ENCODE data around the gene ZFP82. TPM values are rescaled to one million over a fixed set of nuclear protein-coding genes. Genes with fewer than 3 reads are reported as not detected.

ZFP82 gene
- polyA plus RNA-seq (ENCODE audit: insufficient read length in 3 of 3), result 10 to 100 TPM; 14.4 to 14.8 (median 14.7) TPM

- DNase-seq (ENCODE audit: low read depth in 3 of 3, low spot score in 2 of 3), result peak; percentile 65 to 74 (median 73)
These were observed at the start of gene ZFP82 for GRCh38 chr19:36418287-36419001. Gene ZFP82 (minus strand): TSS chr19:36418644. CDS start chr19:36409789, 8,855 bp downstream.

- no peak for DNase-seq (ENCODE audit: low read depth in 3 of 3, low spot score in 2 of 3)
These were observed 41.6 kb upstream of the ZFP82 start for GRCh38 chr19:36460046-36460445.

GRCh38 chr19:36456831-36457230 is 38.4 kb upstream of the ZFP82 start:
- DNase-seq (ENCODE audit: low read depth in 3 of 3, low spot score in 2 of 3), result no peak

GRCh38 chr19:36449059-36449670 is 30.7 kb upstream of the ZFP82 start:
- DNase-seq (ENCODE audit: low read depth in 3 of 3, low spot score in 2 of 3), result no peak

GRCh38 chr19:36441339-36441738 is 22.9 kb upstream of the ZFP82 start:
- DNase-seq (ENCODE audit: low read depth in 3 of 3, low spot score in 2 of 3), result no peak

- DNase-seq (ENCODE audit: low read depth in 3 of 3, low spot score in 2 of 3), result no peak
These were observed 18.1 kb upstream of the ZFP82 start for GRCh38 chr19:36436531-36436930.

GRCh38 chr19:36423925-36424324 is 5.5 kb upstream of the ZFP82 start:
- DNase-seq (ENCODE audit: low read depth in 3 of 3, low spot score in 2 of 3), result no peak

- DNase-seq (ENCODE audit: low read depth in 3 of 3, low spot score in 2 of 3), result no peak
These were observed 3.5 kb upstream of the ZFP82 start for GRCh38 chr19:36421749-36422481.

- peak in 1 of 3 donors; percentile 45 for DNase-seq (ENCODE audit: low read depth in 3 of 3, low spot score in 2 of 3)
These were observed 2.7 kb upstream of the ZFP82 start for GRCh38 chr19:36420961-36421748.

GRCh38 chr19:36417752-36418286 is 625 bp downstream of the ZFP82 start:
- no peak for DNase-seq (ENCODE audit: low read depth in 3 of 3, low spot score in 2 of 3)

- DNase-seq (ENCODE audit: low read depth in 3 of 3, low spot score in 2 of 3), result no peak
These were observed 8.6 kb downstream of the ZFP82 start for GRCh38 chr19:36409841-36410240.

- DNase-seq (ENCODE audit: low read depth in 3 of 3, low spot score in 2 of 3), result no peak
These were observed 10.3 kb downstream of the ZFP82 start for GRCh38 chr19:36408101-36408500.

- no peak for DNase-seq (ENCODE audit: low read depth in 3 of 3, low spot score in 2 of 3)
These were observed 13.9 kb downstream of the ZFP82 start for GRCh38 chr19:36404498-36404897.

- no peak for DNase-seq (ENCODE audit: low read depth in 3 of 3, low spot score in 2 of 3)
These were observed 17.0 kb downstream of the ZFP82 start for GRCh38 chr19:36401475-36401874.

- no peak for DNase-seq (ENCODE audit: low read depth in 3 of 3, low spot score in 2 of 3)
These were observed 19.9 kb downstream of the ZFP82 start for GRCh38 chr19:36398571-36398970.

GRCh38 chr19:36392916-36393673 is 25.3 kb downstream of the ZFP82 start:
- DNase-seq (ENCODE audit: low read depth in 3 of 3, low spot score in 2 of 3), result no peak

- DNase-seq (ENCODE audit: low read depth in 3 of 3, low spot score in 2 of 3), result no peak
These were observed 39.0 kb downstream of the ZFP82 start for GRCh38 chr19:36379510-36379819.

GRCh38 chr19:36378625-36379509 is 39.6 kb downstream of the ZFP82 start, which contains the start of gene ZFP14:
Gene ZFP14 (minus strand): TSS chr19:36379201. CDS start chr19:36367892, 11,309 bp downstream.
- DNase-seq (ENCODE audit: low read depth in 3 of 3, low spot score in 2 of 3), result peak; percentile 86 to 91 (median 87)

All from right renal cortex interstitium (tissue), 3 donors.